CD4-positive, CD25-positive, alpha-beta regulatory T cell (primary cell): ENCODE results near the gene ZNF592. TPM values are rescaled to one million over a fixed set of nuclear protein-coding genes. Genes with fewer than 3 reads are reported as not detected.

ENCODE experiments used
- ATAC-seq, 2 donors: fragments of 150-1000 bp; cut with Tn5 transposase; one replicate each; pipeline ENCODE4 v1.10.0; 2021; ENCODE audit warnings: low read depth in 2 of 2, moderate number of reproducible peaks in 2 of 2, moderate library complexity in 1 of 2
- DNase-seq, 3 donors: peaks; one replicate each; pipeline versions ENCODE4 v3.0.0 to v3.0.0-alpha.2; 2012 to 2022; ENCODE audit warnings: mixed read lengths in 1 of 3
- H3K27ac ChIP-seq: one replicate; pipeline ENCODE4 v1.7.0; 2013; ENCODE audit warnings: mild to moderate bottlenecking, low read length; ENCODE audit not compliant: insufficient read depth, poor library complexity, severe bottlenecking
- H3K27me3 ChIP-seq: one replicate; pipeline ENCODE4 v1.7.0; 2013; ENCODE audit warnings: low read length; ENCODE audit not compliant: control insufficient read depth, insufficient read depth
- H3K36me3 ChIP-seq: one replicate; pipeline ENCODE4 v1.7.0; 2013; ENCODE audit warnings: mild to moderate bottlenecking, low read length, moderate library complexity; ENCODE audit not compliant: control insufficient read depth, insufficient read depth
- H3K4me1 ChIP-seq: 2 replicates; pipeline ENCODE4 v1.7.0; 2013; ENCODE audit warnings: mild to moderate bottlenecking, low read length; ENCODE audit not compliant: insufficient read depth, control insufficient read depth, poor library complexity, severe bottlenecking
- H3K4me3 ChIP-seq: one replicate; pipeline ENCODE4 v1.7.0; 2013; ENCODE audit warnings: low read depth, mild to moderate bottlenecking, low read length, moderate library complexity
- H3K9me3 ChIP-seq, 2 experiments: 1 replicate in 1 of 2; 2 replicates in 1 of 2; pipeline ENCODE4 v1.7.0; 2013; ENCODE audit warnings: low read length in 2 of 2, mild to moderate bottlenecking in 1 of 2, moderate library complexity in 1 of 2; ENCODE audit not compliant: control insufficient read depth in 2 of 2
- H3K27ac Mint-ChIP-seq, 3 donors: one replicate each; pipeline ENCODE4 v1.8.0; 2020 to 2022; ENCODE audit warnings: mild to moderate bottlenecking in 3 of 3, mixed read lengths in 3 of 3, moderate library complexity in 2 of 3
- H3K27me3 Mint-ChIP-seq: one replicate; pipeline ENCODE4 v1.8.0; 2022; ENCODE audit warnings: mild to moderate bottlenecking, mixed read lengths
- H3K36me3 Mint-ChIP-seq: one replicate; pipeline ENCODE4 v1.8.0; 2020; ENCODE audit warnings: mixed read lengths
- H3K4me1 Mint-ChIP-seq, 4 donors: one replicate each; pipeline ENCODE4 v1.8.0; 2020 to 2022; ENCODE audit warnings: mixed read lengths in 4 of 4, mild to moderate bottlenecking in 1 of 4
- H3K4me3 Mint-ChIP-seq, 4 donors: one replicate each; pipeline ENCODE4 v1.8.0; 2020 to 2022; ENCODE audit warnings: mild to moderate bottlenecking in 4 of 4, mixed read lengths in 4 of 4, moderate library complexity in 3 of 4
- H3K9me3 Mint-ChIP-seq, 7 donors: one replicate each; pipeline ENCODE4 v1.8.0; 2020 to 2022; ENCODE audit warnings: mixed read lengths in 7 of 7, mild to moderate bottlenecking in 3 of 7, moderate library complexity in 2 of 7
- polyA plus RNA-seq, 4 donors: library from polyadenylated mRNA; unstranded; fragments of 300-500 nt; fragmentation: Illumina TruSeq; gene quantifications; one replicate each; pipeline ENCODE4 v1.2.3, GENCODE V29; 2021
- total RNA-seq: library from RNA; stranded (reverse); gene quantifications from one replicate; pipeline ENCODE4 v1.2.3, GENCODE V29; 2022

ZNF592 gene
- total and polyA plus RNA-seq, 5 donors from 2014 or later = 3.8 to 39.8 (median 4.3) TPM

GRCh38 chr15:84812842-84813241 lies 64.5 kb downstream of the ZNF592 start:
- Mint-ChIP-seq H3K4me3 (no peak overlapping the region), H3K27ac (no peak overlapping the region), H3K27me3 (peaks cover 11% of the 10 kb centered on the region), H3K36me3 (peaks cover 3% of the 10 kb centered on the region), H3K9me3 (no peaks in the 10 kb centered on the region), H3K4me1 (peaks cover 0 to 8% (median under 1%) of the 10 kb centered on the region in 4 donors)
- H3K27me3 ChIP-seq = no peaks in the 10 kb centered on the region
- H3K4me1 ChIP-seq = peaks cover 4% of the 10 kb centered on the region
- ATAC-seq (no peak), DNase-seq (no peak)
- no peaks in the 10 kb centered on the region for H3K9me3 ChIP-seq
- H3K36me3 ChIP-seq = no peaks in the 10 kb centered on the region
- H3K4me3 ChIP-seq = no peak overlapping the region
- H3K27ac ChIP-seq = no peak overlapping the region

GRCh38 chr15:84813435-84813834 lies 65.0 kb downstream of the ZNF592 start:
- Mint-ChIP-seq H3K4me3 (no peak overlapping the region), H3K4me1 (peaks cover 0 to 13% (median 5%) of the 10 kb centered on the region in 4 donors), H3K36me3 (peaks cover 3% of the 10 kb centered on the region), H3K27ac (no peak overlapping the region), H3K27me3 (peaks cover 17% of the 10 kb centered on the region), H3K9me3 (no peaks in the 10 kb centered on the region)
- Histone ChIP-seq H3K27ac (no peak overlapping the region), H3K27me3 (no peaks in the 10 kb centered on the region), H3K4me3 (no peak overlapping the region), H3K36me3 (no peaks in the 10 kb centered on the region), H3K4me1 (peaks cover 10% of the 10 kb centered on the region), H3K9me3 (no peaks in the 10 kb centered on the region)
- ATAC-seq = no peak
- DNase-seq = no peak

GRCh38 chr15:84813931-84814330 lies 65.5 kb downstream of the ZNF592 start:
- no peak for ATAC-seq
- H3K4me1 Mint-ChIP-seq = peaks cover 0 to 13% (median 6%) of the 10 kb centered on the region in 4 donors

GRCh38 chr15:84814916-84815315 lies 66.5 kb downstream of the ZNF592 start:
- ATAC-seq = no peak
- H3K36me3 Mint-ChIP-seq = peaks cover 3% of the 10 kb centered on the region
- Histone ChIP-seq H3K9me3 (no peaks in the 10 kb centered on the region), H3K4me1 (peaks cover 13% of the 10 kb centered on the region), H3K4me3 (no peak overlapping the region), H3K36me3 (no peaks in the 10 kb centered on the region), H3K27ac (no peak overlapping the region), H3K27me3 (no peaks in the 10 kb centered on the region)
- DNase-seq = no peak
- no peaks in the 10 kb centered on the region for H3K9me3 Mint-ChIP-seq
- no peak overlapping the region for H3K4me3 Mint-ChIP-seq
- peaks cover 0 to 14% (median 8%) of the 10 kb centered on the region in 4 donors for H3K4me1 Mint-ChIP-seq
- peaks cover 23% of the 10 kb centered on the region for H3K27me3 Mint-ChIP-seq
- H3K27ac Mint-ChIP-seq = peak overlapping the region in 1 of 3 donors; percentile 50

More at GRCh38 chr15:84813931-84814330, 65.5 kb downstream of the ZNF592 start:
- Histone ChIP-seq H3K27ac (no peak overlapping the region), H3K27me3 (no peaks in the 10 kb centered on the region), H3K4me3 (no peak overlapping the region), H3K36me3 (no peaks in the 10 kb centered on the region), H3K9me3 (no peaks in the 10 kb centered on the region), H3K4me1 (peaks cover 13% of the 10 kb centered on the region)
- H3K27ac Mint-ChIP-seq = no peak overlapping the region
- H3K4me3 Mint-ChIP-seq = no peak overlapping the region
- DNase-seq = no peak
- H3K27me3 Mint-ChIP-seq = peaks cover 19% of the 10 kb centered on the region
- peaks cover 3% of the 10 kb centered on the region for H3K36me3 Mint-ChIP-seq
- H3K9me3 Mint-ChIP-seq = no peaks in the 10 kb centered on the region

GRCh38 chr15:84816694-84817465 lies 68.5 kb downstream of the ZNF592 start, which contains the start of gene ALPK3:
Gene ALPK3 (plus strand): TSS chr15:84817356. CDS start chr15:84817453, 97 bp downstream.
- no peaks in the 10 kb centered on the region for H3K9me3 Mint-ChIP-seq
- Histone ChIP-seq H3K4me1 (peaks cover 13% of the 10 kb centered on the region), H3K9me3 (no peaks in the 10 kb centered on the region), H3K27ac (no peak within 1 kb of the TSS), H3K4me3 (no peak within 1 kb of the TSS), H3K27me3 (no peaks in the 10 kb centered on the region), H3K36me3 (no peaks in the 10 kb centered on the region)
- DNase-seq = no peak
- H3K4me3 Mint-ChIP-seq = peak within 1 kb of the TSS in 2 of 4 donors; percentile 39 to 57
- H3K27me3 Mint-ChIP-seq = peaks cover 23% of the 10 kb centered on the region
- H3K36me3 Mint-ChIP-seq = peaks cover 3% of the 10 kb centered on the region
- ATAC-seq = peak in 1 of 2 donors; percentile 19
- peaks cover 0 to 11% (median 8%) of the 10 kb centered on the region in 4 donors for H3K4me1 Mint-ChIP-seq
- H3K27ac Mint-ChIP-seq = peak within 1 kb of the TSS in 2 of 3 donors; percentile 58 to 65

- no peaks in the 10 kb centered on the region for H3K36me3 ChIP-seq
- peaks cover 23% of the 10 kb centered on the region for H3K27me3 Mint-ChIP-seq
- no peak overlapping the region for H3K4me3 ChIP-seq
- peaks cover 0 to 11% (median 8%) of the 10 kb centered on the region in 4 donors for H3K4me1 Mint-ChIP-seq
- DNase-seq (no peak), ATAC-seq (no peak)
- no peak overlapping the region for H3K27ac ChIP-seq
- no peaks in the 10 kb centered on the region for H3K9me3 Mint-ChIP-seq
- H3K9me3 ChIP-seq = no peaks in the 10 kb centered on the region
- H3K27me3 ChIP-seq = no peaks in the 10 kb centered on the region
- peak overlapping the region in 1 of 4 donors; percentile 39 for H3K4me3 Mint-ChIP-seq
- H3K4me1 ChIP-seq = peaks cover 13% of the 10 kb centered on the region
- H3K27ac Mint-ChIP-seq = peak overlapping the region in 1 of 3 donors; percentile 58
- peaks cover 3% of the 10 kb centered on the region for H3K36me3 Mint-ChIP-seq
Measured at GRCh38 chr15:84817466-84818081, 69.2 kb downstream of the ZNF592 start.

- Mint-ChIP-seq H3K4me3 (peak overlapping the region in 1 of 4 donors; percentile 57), H3K27ac (peak overlapping the region in 1 of 3 donors; percentile 58), H3K4me1 (peaks cover 0 to 11% (median 8%) of the 10 kb centered on the region in 4 donors), H3K36me3 (peaks cover 3% of the 10 kb centered on the region), H3K9me3 (no peaks in the 10 kb centered on the region), H3K27me3 (peaks cover 23% of the 10 kb centered on the region)
- Histone ChIP-seq H3K9me3 (no peaks in the 10 kb centered on the region), H3K4me1 (peaks cover 13% of the 10 kb centered on the region), H3K27ac (no peak overlapping the region), H3K4me3 (no peak overlapping the region), H3K27me3 (no peaks in the 10 kb centered on the region), H3K36me3 (no peaks in the 10 kb centered on the region)
- DNase-seq (peak in 1 of 3 donors; percentile 63), ATAC-seq (peak in 1 of 2 donors; percentile 59)
Measured at GRCh38 chr15:84818261-84819131, 70.1 kb downstream of the ZNF592 start.
